Bronchial epithelial cell (primary cell): ENCODE data around the gene DPYD. TPM values are rescaled to one million over a fixed set of nuclear protein-coding genes. Genes with fewer than 3 reads are reported as not detected.

Source experiments
- DNase-seq: peaks from one replicate; pipeline ENCODE4 v3.0.0-alpha.2; 2010; ENCODE audit warnings: low read depth
- FAIRE-seq: peaks from 2 replicates; lab custom pipeline; 2011; peaks lifted over from hg19 to GRCh38; lab: Jason Lieb, UNC
- H3K27me3 ChIP-seq: 2 replicates; pipeline ENCODE4 v1.5.1; 2011; ENCODE audit warnings: low read length; ENCODE audit not compliant: control insufficient read depth, insufficient read depth
- H3K36me3 ChIP-seq: 2 replicates; pipeline ENCODE4 v1.5.1; 2011; ENCODE audit warnings: low read length; ENCODE audit not compliant: control insufficient read depth, insufficient read depth
- H3K4me3 ChIP-seq: 2 replicates; pipeline ENCODE4 v1.5.1; 2011; ENCODE audit warnings: mild to moderate bottlenecking, low read depth, low read length, control low read depth
- total RNA-seq: library from RNA; depleted of rRNA; stranded (reverse); fragments of >200 nt; gene quantifications from 2 replicates; pipeline ENCODE4 v1.2.1, GENCODE V29; 2014
- TF ChIP-seq, protein P1 (sequence below): IDR thresholded peaks from 2 replicates; pipeline ENCODE4 v1.5.1; 2011; ENCODE audit warnings: mild to moderate bottlenecking, moderate library complexity, low read length, control low read depth, inconsistent platforms; ENCODE audit not compliant: insufficient read depth, severe bottlenecking

DPYD gene
- total RNA-seq, 1 donor from 2014 or later, result 1.6 TPM

DNA sequence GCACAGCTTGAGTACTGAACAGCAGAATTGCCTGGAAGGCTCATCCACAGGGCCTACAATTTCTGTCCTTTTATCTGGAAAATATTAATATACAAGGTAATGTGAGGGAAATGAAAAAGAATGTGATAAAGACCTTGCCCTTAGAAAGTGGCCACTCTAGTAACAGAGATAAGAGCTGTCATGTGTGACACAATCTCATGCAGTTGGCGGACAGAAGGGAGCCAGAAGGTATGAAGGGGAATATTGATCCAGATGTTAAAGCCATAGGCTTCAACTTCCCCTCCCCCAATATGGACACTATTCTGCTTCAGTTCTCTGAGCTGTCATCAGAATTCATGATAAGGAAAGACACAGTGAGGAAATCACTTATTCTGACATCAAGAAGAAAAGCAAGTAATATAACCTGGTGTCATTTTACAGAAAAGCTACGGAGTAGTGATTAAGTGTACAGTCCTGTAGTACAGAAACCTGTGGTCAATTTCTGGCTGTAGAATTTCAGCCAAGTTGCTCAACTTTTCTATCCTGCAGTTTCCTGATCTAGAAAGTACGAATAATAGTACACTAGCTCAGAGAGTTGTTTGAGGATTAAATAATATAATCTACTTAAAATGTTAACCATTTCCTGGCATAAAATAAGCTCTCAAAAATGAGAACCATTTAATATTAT is 572.1 kb downstream of the DPYD start:
- Histone ChIP-seq H3K27me3 (no peaks in the 10 kb centered on the region), H3K4me3 (no peak overlapping the region), H3K36me3 (no peaks in the 10 kb centered on the region)
- DNase-seq (no peak), FAIRE-seq (no peak)
- TF ChIP-seq, protein P1, sequence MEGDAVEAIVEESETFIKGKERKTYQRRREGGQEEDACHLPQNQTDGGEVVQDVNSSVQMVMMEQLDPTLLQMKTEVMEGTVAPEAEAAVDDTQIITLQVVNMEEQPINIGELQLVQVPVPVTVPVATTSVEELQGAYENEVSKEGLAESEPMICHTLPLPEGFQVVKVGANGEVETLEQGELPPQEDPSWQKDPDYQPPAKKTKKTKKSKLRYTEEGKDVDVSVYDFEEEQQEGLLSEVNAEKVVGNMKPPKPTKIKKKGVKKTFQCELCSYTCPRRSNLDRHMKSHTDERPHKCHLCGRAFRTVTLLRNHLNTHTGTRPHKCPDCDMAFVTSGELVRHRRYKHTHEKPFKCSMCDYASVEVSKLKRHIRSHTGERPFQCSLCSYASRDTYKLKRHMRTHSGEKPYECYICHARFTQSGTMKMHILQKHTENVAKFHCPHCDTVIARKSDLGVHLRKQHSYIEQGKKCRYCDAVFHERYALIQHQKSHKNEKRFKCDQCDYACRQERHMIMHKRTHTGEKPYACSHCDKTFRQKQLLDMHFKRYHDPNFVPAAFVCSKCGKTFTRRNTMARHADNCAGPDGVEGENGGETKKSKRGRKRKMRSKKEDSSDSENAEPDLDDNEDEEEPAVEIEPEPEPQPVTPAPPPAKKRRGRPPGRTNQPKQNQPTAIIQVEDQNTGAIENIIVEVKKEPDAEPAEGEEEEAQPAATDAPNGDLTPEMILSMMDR, result no peak

DNA sequence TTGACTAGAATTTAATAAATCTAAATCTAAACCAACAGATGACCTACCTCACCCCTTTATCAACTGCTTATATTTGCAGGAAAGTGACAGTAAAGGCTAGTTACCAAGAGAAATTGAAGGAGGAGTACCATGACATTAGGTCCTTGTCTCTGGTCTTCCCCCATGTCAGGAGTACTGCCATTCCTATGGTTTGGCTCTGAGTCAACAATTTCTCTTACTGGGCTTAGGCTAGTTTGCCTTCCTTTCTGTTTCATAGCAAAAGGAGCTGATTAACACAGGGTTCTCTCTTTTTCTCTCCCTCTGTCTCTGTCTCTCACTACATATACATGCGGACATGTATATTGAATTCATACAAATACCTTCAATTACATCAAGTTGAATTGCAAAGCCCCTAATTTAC is 579.9 kb downstream of the DPYD start:
- TF ChIP-seq, protein P1, result no peak
- Histone ChIP-seq H3K4me3 (no peak overlapping the region), H3K27me3 (no peaks in the 10 kb centered on the region), H3K36me3 (no peaks in the 10 kb centered on the region)
- peak; percentile 30 for DNase-seq
- no peak for FAIRE-seq

DNA sequence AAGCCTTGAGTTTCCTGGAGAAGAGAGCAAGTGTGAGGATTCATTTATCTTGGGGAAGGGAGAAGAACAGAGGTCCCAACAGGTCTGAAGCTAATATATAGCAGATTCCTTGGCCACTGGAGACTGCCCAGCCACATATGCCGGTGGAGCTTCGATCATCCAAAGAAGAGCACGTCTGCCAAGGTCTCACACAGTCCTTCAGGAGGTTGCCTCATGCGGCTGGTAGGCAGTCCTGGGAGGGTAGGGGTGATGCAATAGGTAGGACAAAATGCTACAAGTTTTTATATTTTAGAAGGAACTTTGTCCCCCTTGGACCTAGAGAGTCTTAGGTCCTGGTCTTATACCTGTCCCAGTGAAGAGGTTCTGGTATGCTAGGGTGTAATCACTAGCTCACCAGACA is 582.5 kb downstream of the DPYD start:
- H3K27me3 ChIP-seq, result no peaks in the 10 kb centered on the region
- DNase-seq (no peak), FAIRE-seq (no peak)
- H3K36me3 ChIP-seq, result no peaks in the 10 kb centered on the region
- no peak overlapping the region for H3K4me3 ChIP-seq
- TF ChIP-seq, protein P1, result no peak

DNA sequence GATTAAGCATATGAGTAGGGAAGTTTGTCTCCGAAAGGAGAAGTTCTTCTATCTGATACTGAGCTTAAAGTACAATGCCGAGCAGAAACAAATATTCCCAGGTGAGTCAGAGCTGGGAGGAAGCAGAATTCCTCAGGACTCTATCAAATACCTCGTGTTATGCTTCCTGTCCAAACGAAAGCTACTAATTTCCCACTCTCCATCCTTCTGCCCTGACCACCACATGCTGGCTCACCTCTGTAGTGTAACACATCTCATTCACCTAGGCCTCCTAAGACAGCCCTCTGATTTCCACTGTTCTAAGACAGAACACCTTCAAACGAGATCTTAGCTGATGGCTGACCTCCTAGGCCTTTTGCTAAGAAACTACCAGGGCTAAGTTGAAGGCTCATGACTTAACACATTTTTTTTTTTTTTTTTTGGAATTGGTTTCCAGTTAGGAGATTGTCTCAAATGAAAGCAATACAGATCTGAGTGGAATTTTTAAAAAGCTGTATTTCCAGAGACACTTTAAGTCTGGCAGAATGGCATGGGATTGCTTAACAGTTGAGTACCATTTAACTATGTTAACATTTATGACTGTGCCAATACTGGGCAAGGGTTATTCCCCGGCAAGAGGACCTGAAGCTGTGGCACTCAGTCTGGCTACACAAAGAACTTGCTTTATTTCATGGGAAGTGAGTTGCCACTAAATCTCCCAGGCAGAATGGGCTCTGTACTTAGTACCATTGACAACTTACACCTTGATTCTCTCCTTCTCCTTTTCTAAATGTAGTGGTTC is 583.4 kb downstream of the DPYD start:
- DNase-seq, result peak; percentile 55
- Histone ChIP-seq H3K27me3 (no peaks in the 10 kb centered on the region), H3K4me3 (no peak overlapping the region), H3K36me3 (no peaks in the 10 kb centered on the region)
- TF ChIP-seq, protein P1, result no peak
- no peak for FAIRE-seq

DNA sequence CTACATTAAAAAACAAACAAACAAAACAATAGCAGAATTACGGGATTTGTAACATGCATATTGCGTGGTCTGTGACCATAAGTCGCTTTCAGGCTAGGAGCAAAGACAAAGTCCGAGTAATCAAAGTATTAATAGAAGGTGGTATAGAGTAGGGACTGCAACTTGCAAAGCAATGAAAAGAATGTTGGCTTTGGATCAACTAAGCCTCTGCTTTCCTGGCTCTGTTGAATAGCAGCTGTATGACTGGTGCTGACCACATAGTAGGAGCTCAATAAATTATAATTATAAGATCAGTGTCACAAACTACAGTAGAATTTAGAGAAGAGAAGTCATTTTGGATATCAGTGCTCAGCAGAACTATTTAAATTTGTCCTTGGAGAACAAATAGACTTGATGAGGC is 586.4 kb downstream of the DPYD start:
- Histone ChIP-seq H3K4me3 (no peak overlapping the region), H3K36me3 (no peaks in the 10 kb centered on the region), H3K27me3 (no peaks in the 10 kb centered on the region)
- DNase-seq, result no peak
- TF ChIP-seq, protein P1, result no peak
- no peak for FAIRE-seq
